Mesenchymal stem cell (in vitro differentiated cells and primary cell): ENCODE results near the gene CD4.
"Not testable (repeated sequence)": the region's sequence is repeated elsewhere in the genome, so short reads cannot be mapped to it uniquely, and the experiment has no call there.

Experiments
- DNase-seq: peaks from one replicate; pipeline ENCODE4 v3.0.0-alpha.2; 2013
- H2AFZ ChIP-seq: one replicate; pipeline ENCODE4 v1.6.1; 2013; ENCODE audit warnings: low read depth, mild to moderate bottlenecking, control low read depth, inconsistent platforms, low read length, moderate library complexity
- H2AK5ac ChIP-seq: 2 replicates; pipeline ENCODE4 v1.6.1; 2013; ENCODE audit warnings: low read length, moderate library complexity, mild to moderate bottlenecking, inconsistent platforms; ENCODE audit not compliant: severe bottlenecking
- H2BK120ac ChIP-seq: one replicate; pipeline ENCODE4 v1.6.1; 2013; ENCODE audit warnings: low read depth, mild to moderate bottlenecking, inconsistent platforms, low read length, moderate library complexity
- H2BK12ac ChIP-seq, 2 experiments: one replicate each; pipeline ENCODE4 v1.6.1; 2013; ENCODE audit warnings: inconsistent platforms in 2 of 2, low read length in 2 of 2, mild to moderate bottlenecking in 2 of 2, moderate library complexity in 2 of 2, control low read depth in 1 of 2
- H2BK15ac ChIP-seq: one replicate; pipeline ENCODE4 v1.6.1; 2013; ENCODE audit warnings: mild to moderate bottlenecking, low read depth, inconsistent platforms; ENCODE audit not compliant: poor library complexity, severe bottlenecking
- H2BK5ac ChIP-seq: 2 replicates; pipeline ENCODE4 v1.6.1; 2013; ENCODE audit warnings: low read depth, mild to moderate bottlenecking, low read length, control low read depth, inconsistent platforms; ENCODE audit not compliant: poor library complexity, severe bottlenecking
- H3K14ac ChIP-seq, 2 experiments: one replicate each; pipeline ENCODE4 v1.6.1; 2013; ENCODE audit warnings: inconsistent platforms in 2 of 2, low read length in 2 of 2, control low read depth in 1 of 2, mild to moderate bottlenecking in 1 of 2, moderate library complexity in 1 of 2
- H3K18ac ChIP-seq, 2 experiments: one replicate each; pipeline ENCODE4 v1.6.1; 2013; ENCODE audit warnings: inconsistent platforms in 2 of 2, low read length in 2 of 2, control low read depth in 1 of 2, low read depth in 1 of 2, mild to moderate bottlenecking in 1 of 2
- H3K23ac ChIP-seq, 2 experiments: one replicate each; pipeline ENCODE4 v1.6.1; 2013; ENCODE audit warnings: inconsistent platforms in 2 of 2, low read length in 2 of 2, mild to moderate bottlenecking in 2 of 2, moderate library complexity in 2 of 2, control low read depth in 1 of 2
- H3K27ac ChIP-seq: 2 replicates; pipeline ENCODE4 v1.5.1; 2013; ENCODE audit warnings: mild to moderate bottlenecking, moderate library complexity, low read length, control low read depth, inconsistent platforms; ENCODE audit not compliant: poor library complexity, severe bottlenecking
- H3K27me3 ChIP-seq, 2 experiments: 2 replicates each; pipeline versions ENCODE4 v1.6.1 to v1.7.0; 2013; ENCODE audit warnings: low read length in 2 of 2, mild to moderate bottlenecking in 2 of 2, moderate library complexity in 2 of 2, control low read depth in 1 of 2, inconsistent platforms in 1 of 2; ENCODE audit not compliant: control insufficient read depth in 1 of 2, insufficient read depth in 1 of 2
- H3K36me3 ChIP-seq, 2 experiments: 2 replicates each; pipeline versions ENCODE4 v1.6.1 to v1.7.0; 2013; ENCODE audit warnings: low read length in 2 of 2, control low read depth in 1 of 2, inconsistent platforms in 1 of 2, low read depth in 1 of 2, mild to moderate bottlenecking in 1 of 2; ENCODE audit not compliant: insufficient read depth in 2 of 2, control insufficient read depth in 1 of 2
- H3K4ac ChIP-seq, 2 experiments: one replicate each; pipeline ENCODE4 v1.6.1; 2013; ENCODE audit warnings: inconsistent platforms in 2 of 2, low read length in 2 of 2, mild to moderate bottlenecking in 2 of 2, moderate library complexity in 2 of 2, control low read depth in 1 of 2, low read depth in 1 of 2
- H3K4me1 ChIP-seq: 2 replicates; pipeline ENCODE4 v1.6.1; 2013; ENCODE audit warnings: low read depth, low read length, control low read depth; ENCODE audit not compliant: control insufficient read depth, insufficient read depth
- H3K4me2 ChIP-seq: 2 replicates; pipeline ENCODE4 v1.6.1; 2013; ENCODE audit warnings: low read length, mild to moderate bottlenecking, inconsistent platforms; ENCODE audit not compliant: poor library complexity, severe bottlenecking
- H3K4me3 ChIP-seq, 2 experiments: 2 replicates each; pipeline versions ENCODE4 v1.5.1 to v1.7.0; 2013; ENCODE audit warnings: low read length in 2 of 2, mild to moderate bottlenecking in 2 of 2, control low read depth in 1 of 2, low read depth in 1 of 2; ENCODE audit not compliant: insufficient read depth in 1 of 2
- H3K79me1 ChIP-seq: replicated peaks from 2 replicates; pipeline ENCODE4 v1.6.1; 2013; ENCODE audit warnings: mild to moderate bottlenecking, control low read depth, low read length, inconsistent platforms; ENCODE audit not compliant: poor library complexity, severe bottlenecking
- H3K9ac ChIP-seq: 2 replicates; pipeline ENCODE4 v1.7.0; 2013; ENCODE audit warnings: mild to moderate bottlenecking, low read length, moderate library complexity
- H3K9me3 ChIP-seq: 2 replicates; pipeline ENCODE4 v1.7.0; 2013; ENCODE audit warnings: mild to moderate bottlenecking, low read length; ENCODE audit not compliant: control insufficient read depth
- H4K8ac ChIP-seq: one replicate; pipeline ENCODE4 v1.6.1; 2013; ENCODE audit warnings: inconsistent platforms, mild to moderate bottlenecking, low read length, moderate library complexity
- H4K91ac ChIP-seq: one replicate; pipeline ENCODE4 v1.6.1; 2013; ENCODE audit warnings: mild to moderate bottlenecking, low read length, inconsistent platforms
- WGBS: methylation state at CpG from one replicate; pipeline ENCODE4 v1.1.7; 2013; ENCODE audit warnings: mixed read lengths; 5-methylcytosine and 5-hydroxymethylcytosine counted together

Gene CD4

GRCh38 chr12:6861391-6861790, 72.1 kb downstream of the CD4 start:
- no peaks in the 10 kb centered on the region for H3K9me3 ChIP-seq
- 95% methylated on average over 9 of the region's 9 CpGs for WGBS
- no peak overlapping the region for H2BK5ac ChIP-seq
- no peak overlapping the region for H3K23ac ChIP-seq
- no peaks in the 10 kb centered on the region for H3K27me3 ChIP-seq
- no peak overlapping the region for H3K18ac ChIP-seq
- no peaks in the 10 kb centered on the region for H3K4me1 ChIP-seq
- no peak overlapping the region for H3K4me2 ChIP-seq
- H3K14ac ChIP-seq = no peak overlapping the region
- no peak overlapping the region for H2BK12ac ChIP-seq
- DNase-seq = no peak
- no peak overlapping the region for H3K4me3 ChIP-seq
- no peak overlapping the region for H2AK5ac ChIP-seq
- H2AFZ ChIP-seq = no peak overlapping the region
- H4K8ac ChIP-seq = no peak overlapping the region
- no peak overlapping the region for H4K91ac ChIP-seq
- peaks cover 27% of the 10 kb centered on the region for H3K79me1 ChIP-seq
- H2BK15ac ChIP-seq = no peak overlapping the region
- H3K9ac ChIP-seq = no peak overlapping the region
- H3K27ac ChIP-seq = no peak overlapping the region
- H3K4ac ChIP-seq = no peak overlapping the region
- no peak overlapping the region for H2BK120ac ChIP-seq
- peaks cover 95 to 98% of the 10 kb centered on the region in 2 experiments for H3K36me3 ChIP-seq

DNA sequence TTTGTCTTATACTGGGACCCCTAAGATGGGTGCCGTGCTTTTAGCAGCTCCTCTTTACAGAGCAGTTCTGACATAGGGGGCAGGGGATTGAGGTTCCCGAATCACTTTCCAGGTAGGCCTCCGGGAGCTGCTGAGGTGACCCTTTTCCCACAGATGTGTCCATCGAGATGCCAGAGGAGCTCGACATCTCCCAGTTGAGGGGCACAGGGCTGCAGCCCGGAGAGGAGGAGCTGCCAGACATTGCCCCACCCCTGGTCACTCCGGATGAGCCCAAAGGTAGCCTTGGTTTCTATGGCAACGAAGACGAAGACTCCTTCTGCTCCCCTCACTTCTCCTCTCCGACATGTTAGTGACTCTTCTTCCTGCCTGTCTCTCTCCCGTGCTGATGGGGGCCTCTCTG, 73.7 kb downstream of the CD4 start:
- no peak overlapping the region for H2BK15ac ChIP-seq
- no peak overlapping the region for H3K4me3 ChIP-seq
- no peaks in the 10 kb centered on the region for H3K27me3 ChIP-seq
- H2AK5ac ChIP-seq = no peak overlapping the region
- no peak overlapping the region for H2BK120ac ChIP-seq
- no peak overlapping the region for H3K4ac ChIP-seq
- H2AFZ ChIP-seq = no peak overlapping the region
- no peak overlapping the region for H2BK5ac ChIP-seq
- H4K8ac ChIP-seq = no peak overlapping the region
- H3K79me1 ChIP-seq = peaks cover 20% of the 10 kb centered on the region
- no peak overlapping the region for H3K18ac ChIP-seq
- no peak overlapping the region for H2BK12ac ChIP-seq
- H3K4me2 ChIP-seq = no peak overlapping the region
- no peak overlapping the region for H3K23ac ChIP-seq
- H3K9me3 ChIP-seq = no peaks in the 10 kb centered on the region
- H3K27ac ChIP-seq = no peak overlapping the region
- WGBS = 96% methylated on average over 11 of the region's 11 CpGs
- H3K36me3 ChIP-seq = peaks cover 80 to 83% of the 10 kb centered on the region in 2 experiments
- no peak overlapping the region for H3K9ac ChIP-seq
- no peak overlapping the region for H3K14ac ChIP-seq
- H4K91ac ChIP-seq = no peak overlapping the region
- no peak for DNase-seq
- H3K4me1 ChIP-seq = peaks cover 7% of the 10 kb centered on the region

DNA sequence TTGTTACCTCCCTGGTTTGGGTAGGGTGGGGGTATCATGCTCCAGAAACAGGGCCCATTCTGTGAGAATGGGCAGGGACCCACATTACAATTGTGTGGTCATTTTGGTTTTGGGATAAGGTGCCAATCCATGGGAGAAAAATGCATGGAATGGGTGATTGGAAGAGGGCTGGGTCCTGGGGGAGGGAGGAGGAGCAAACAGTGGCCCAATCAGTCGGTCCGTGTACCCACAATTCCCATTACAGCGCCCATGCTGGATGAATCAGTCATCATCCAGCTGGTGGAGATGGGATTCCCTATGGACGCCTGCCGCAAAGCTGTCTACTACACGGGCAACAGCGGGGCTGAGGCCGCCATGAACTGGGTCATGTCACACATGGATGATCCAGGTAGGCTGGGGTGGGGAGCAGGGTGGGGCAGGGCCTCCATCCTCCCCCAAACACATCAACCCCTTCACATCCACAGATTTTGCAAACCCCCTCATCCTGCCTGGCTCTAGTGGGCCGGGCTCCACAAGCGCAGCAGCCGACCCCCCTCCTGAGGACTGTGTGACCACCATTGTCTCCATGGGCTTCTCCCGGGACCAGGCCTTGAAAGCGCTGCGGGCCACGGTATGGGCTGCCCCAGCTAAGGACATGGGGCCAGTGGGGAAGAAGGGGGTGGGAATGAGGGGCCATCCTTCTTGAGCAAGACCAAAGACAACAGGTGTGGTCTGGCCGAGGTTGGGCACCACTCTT, 74.4 kb downstream of the CD4 start:
- Histone ChIP-seq H2AFZ (no peak overlapping the region), H2BK15ac (no peak overlapping the region), H3K36me3 (peaks cover 74 to 76% of the 10 kb centered on the region in 2 experiments), H3K4me2 (no peak overlapping the region), H2BK120ac (no peak overlapping the region), H2BK5ac (no peak overlapping the region), H3K14ac (no peak overlapping the region), H4K8ac (no peak overlapping the region), H2AK5ac (no peak overlapping the region), H3K27me3 (no peaks in the 10 kb centered on the region), H3K18ac (no peak overlapping the region), H3K79me1 (peaks cover 20% of the 10 kb centered on the region), H3K4ac (no peak overlapping the region), H3K27ac (no peak overlapping the region), H3K4me1 (peaks cover 10% of the 10 kb centered on the region), H3K4me3 (no peak overlapping the region), H3K9ac (no peak overlapping the region), H4K91ac (no peak overlapping the region), H3K9me3 (no peaks in the 10 kb centered on the region), H2BK12ac (no peak overlapping the region), H3K23ac (no peak overlapping the region)
- 97% methylated on average over 16 of the region's 16 CpGs for WGBS
- DNase-seq = no peak

GRCh38 chr12:6865307-6865706, 76.0 kb downstream of the CD4 start:
- Histone ChIP-seq H3K4me1 (peaks cover 16% of the 10 kb centered on the region), H3K79me1 (peaks cover 10% of the 10 kb centered on the region), H3K36me3 (peaks cover 74 to 75% of the 10 kb centered on the region in 2 experiments)
- H2AFZ ChIP-seq, H3K14ac ChIP-seq, H3K27ac ChIP-seq, H3K9ac ChIP-seq, H4K91ac ChIP-seq, H2BK15ac ChIP-seq, H3K9me3 ChIP-seq, H2AK5ac ChIP-seq, H2BK12ac ChIP-seq, H3K4ac ChIP-seq, H3K27me3 ChIP-seq, H3K23ac ChIP-seq, H3K4me3 ChIP-seq, H4K8ac ChIP-seq, H2BK120ac ChIP-seq, H3K4me2 ChIP-seq, DNase-seq, H3K18ac ChIP-seq, H2BK5ac ChIP-seq: not testable (repeated sequence)
- WGBS = 77% methylated on average over 2 of the region's 5 CpGs
